GM04503 (cell line): ENCODE data around the gene MMRN2.
A peak's percentile ranks its signal among the peaks of the same experiment; 100 is the strongest.
"Not testable (repeated sequence)": the region's sequence is repeated elsewhere in the genome, so short reads cannot be mapped to it uniquely, and the experiment has no call there.

Source experiments
- DNase-seq: peaks from one replicate; pipeline ENCODE4 v3.0.0-alpha.2; 2012; ENCODE audit warnings: low read depth

The MMRN2 gene

GRCh38 chr10:86941991-86942421, 15.4 kb downstream of the MMRN2 start:
- DNase-seq = no peak

DNA sequence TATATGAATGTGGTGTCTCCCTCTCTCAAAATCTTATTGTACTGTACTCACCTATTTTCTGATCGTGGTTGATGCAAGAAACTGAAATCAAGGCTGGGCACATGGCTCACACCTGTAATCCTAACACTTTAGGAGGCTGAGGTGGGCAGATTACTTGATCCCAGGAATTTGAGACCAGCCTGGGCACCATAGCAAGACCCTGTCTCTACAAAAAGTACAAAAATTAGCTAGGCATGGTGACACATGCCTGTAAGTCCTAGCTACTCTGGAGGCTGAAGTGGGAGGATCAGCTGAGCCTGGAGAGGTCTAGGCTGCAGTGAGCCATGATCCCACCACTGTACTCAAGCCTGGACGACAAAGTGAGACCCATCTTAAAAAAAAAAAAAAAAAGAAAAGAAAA, 16.0 kb downstream of the MMRN2 start:
- DNase-seq = no peak

- no peak for DNase-seq
Observed at GRCh38 chr10:86940677-86941076, 16.7 kb downstream of the MMRN2 start.

GRCh38 chr10:86940076-86940475, 17.3 kb downstream of the MMRN2 start:
- not testable (repeated sequence) for DNase-seq

GRCh38 chr10:86938260-86938659, 19.2 kb downstream of the MMRN2 start:
- no peak for DNase-seq

- DNase-seq = no peak
Observed at GRCh38 chr10:86937502-86938154, 19.8 kb downstream of the MMRN2 start.

DNA sequence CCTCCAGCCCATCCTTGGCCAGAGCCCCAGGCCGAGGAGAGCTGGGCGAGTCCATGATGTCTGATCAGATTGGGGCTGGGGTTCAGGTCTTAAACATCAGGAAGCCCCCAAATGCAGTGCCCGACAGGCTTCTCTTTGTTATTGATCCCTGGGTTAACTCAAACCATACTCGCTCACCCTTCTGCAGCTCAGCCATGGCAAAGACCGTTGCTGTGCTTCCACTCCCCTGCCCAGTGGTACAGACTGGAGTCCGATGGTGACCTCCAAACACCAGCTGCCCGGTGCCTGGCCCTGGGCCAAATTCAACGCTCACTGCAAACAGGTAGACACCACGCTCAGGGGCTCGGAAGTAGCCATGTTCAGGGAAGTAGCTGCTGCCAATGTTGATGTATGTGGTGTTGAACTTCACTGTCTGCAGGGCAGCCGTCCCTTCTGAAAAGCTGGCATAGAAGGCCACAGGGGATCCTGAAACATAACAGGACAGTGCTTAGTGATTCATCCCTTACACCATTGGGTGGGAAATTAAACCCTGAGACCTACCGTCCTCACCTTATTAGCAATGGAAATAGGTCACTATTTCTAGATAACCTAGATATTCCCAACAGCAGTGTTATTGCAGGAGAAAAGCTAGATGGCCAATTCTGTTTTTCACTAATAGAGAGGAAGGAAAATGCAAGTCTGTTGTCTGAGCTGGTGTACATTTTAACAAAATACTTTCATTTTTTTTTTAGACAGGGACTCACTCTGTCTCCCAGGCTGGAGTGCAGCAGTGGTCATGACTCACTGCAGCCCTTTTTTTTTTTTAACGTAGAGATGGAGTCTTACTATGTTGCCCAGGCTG, 20.5 kb downstream of the MMRN2 start:
- DNase-seq = no peak

DNA sequence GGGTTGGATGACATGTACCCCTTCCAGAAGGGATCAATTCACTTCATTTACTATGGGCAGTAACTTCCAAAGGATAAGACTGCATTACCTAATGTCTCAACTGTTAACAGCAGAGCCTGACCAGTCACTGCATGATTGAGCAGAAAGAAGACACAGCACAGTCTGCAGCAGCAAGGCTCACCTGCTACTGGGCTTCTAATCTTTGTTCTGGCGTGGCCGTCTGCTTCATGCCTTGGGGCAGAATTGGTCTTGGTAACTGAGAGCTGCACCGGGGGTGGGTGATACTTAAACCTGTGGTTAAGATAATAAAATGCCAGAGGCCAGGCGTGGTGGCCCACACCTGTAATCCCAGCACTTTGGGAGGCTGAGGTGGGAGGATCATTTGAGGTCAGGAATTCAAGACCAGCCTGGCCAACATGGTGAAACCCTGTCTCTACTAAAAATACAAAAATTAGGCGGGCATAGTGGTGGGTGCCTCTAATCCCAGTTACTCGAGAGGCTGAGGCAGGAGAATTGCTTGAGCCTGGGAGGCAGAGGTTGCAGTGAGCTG, 23.2 kb downstream of the MMRN2 start:
- DNase-seq = not testable (repeated sequence)

DNA sequence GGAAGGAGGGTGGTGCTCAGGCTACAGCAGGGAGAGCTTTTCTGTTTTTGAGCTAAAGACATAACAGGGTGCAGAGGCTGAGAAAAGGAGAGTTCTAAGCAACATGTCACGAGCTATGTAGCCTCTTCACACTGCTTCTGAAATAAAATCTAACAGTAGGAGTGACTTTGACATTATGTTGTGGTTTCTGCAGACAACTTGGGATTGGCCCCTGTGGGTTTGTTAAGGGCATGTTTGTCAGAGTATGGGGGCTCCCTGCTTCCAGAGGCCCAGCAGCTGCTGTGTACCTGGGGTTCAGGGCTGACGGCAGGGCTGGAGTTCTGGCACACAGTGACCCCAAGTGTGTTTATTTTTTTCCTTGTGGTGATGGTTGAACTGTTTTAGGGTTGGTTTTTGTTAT, 24.7 kb downstream of the MMRN2 start:
- DNase-seq = no peak

DNA sequence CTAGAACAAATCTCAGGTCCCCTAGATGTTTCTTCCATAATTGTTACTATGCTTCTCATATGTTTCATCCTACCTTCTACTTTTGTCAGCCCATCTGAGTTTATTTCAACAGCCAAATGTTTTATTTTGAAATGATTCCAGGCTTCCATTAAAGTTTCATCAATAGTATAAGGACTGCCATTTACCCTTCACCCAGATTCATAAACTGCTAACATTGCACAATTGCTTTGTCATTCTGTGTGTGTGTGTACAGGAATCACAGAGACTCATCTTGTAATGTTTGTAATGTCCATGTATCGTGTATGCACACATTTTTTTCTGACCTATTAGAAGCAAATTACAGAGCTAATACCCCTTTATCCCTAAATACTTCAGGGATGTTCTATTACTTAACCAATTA, 25.5 kb downstream of the MMRN2 start:
- peak; percentile 46 for DNase-seq

DNA sequence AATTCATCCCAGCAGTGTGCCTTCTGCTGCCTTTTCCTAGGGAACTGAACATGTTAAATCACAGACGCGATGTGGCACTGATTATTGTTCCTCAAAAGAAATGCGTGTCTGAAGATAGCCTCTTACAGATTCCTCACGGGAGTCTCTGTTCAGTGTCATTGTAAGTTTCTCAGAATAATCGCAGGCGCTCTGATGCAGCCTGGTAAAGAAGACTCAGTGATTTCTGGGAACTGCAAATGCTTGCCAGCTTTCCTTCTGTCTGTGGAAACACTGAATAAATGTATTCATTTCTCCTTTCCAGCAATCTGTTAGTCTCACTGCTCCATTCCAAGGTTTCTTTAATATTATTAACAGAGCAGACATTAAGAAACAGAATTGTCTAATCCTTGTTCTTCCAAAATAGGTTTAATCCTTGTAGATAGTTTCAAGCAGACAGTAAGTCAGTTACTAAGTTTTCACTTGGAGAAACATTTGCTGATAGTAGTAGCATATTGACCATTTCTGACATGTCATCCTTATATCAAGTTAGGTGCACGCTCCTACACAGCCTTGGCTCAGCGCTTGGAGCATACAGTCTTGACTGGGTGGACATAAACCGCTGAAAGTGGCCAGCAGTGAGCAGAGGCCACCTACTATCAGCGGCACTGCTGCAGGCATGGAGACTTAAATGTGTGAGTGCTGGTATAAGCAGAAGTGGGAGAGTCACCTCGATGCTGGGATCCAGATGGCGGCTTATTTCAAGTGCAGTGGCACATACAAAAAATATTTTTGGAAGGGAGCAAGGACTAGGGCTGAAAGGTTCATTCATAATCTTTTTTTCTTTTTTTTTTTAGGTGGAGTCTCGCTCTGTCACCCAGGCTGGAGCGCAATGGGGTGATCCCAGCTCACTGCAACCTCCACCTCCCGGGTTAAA, 27.7 kb downstream of the MMRN2 start:
- no peak for DNase-seq

DNA sequence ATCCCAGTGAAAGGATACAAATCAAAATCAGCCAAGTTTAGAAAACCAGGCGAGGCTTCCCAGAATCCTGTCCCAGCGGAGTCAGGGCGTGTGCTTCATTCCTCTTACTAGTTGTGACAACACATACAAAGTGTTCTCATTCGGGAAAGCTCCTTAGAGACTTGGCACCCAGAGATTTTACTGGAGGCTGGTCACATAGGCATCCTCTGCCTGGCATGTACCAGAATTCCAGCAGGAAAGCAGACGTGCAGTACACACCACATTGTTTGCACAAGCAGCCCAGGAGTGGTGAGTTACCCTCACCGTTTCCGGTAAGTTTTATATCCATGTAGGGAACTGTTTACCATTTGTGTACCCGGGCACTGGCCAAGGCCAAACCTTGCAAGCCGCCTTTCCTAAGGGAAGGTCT, 34.9 kb downstream of the MMRN2 start:
- DNase-seq = no peak

DNA sequence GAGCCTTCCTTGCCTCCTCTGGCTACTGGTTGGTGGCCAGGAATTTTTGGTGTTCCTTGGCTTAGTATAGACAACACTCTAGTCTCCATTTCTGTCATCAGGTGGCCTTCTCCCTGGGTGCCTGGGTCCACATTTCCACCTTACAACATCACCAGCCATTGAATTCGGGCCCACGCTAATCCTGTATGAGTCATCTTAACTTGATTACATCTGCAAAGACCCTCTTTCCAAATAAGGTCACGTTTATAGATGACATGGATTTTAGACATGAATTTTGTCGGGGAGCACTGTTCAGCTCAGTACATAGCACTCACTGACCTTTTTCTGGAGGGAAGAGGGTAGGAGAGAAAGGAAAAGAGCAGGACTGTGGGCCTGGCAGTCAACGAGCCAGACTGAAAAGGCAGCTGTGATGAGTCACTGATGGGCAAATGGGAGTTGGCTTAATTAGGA, 39.4 kb downstream of the MMRN2 start:
- DNase-seq = no peak

DNA sequence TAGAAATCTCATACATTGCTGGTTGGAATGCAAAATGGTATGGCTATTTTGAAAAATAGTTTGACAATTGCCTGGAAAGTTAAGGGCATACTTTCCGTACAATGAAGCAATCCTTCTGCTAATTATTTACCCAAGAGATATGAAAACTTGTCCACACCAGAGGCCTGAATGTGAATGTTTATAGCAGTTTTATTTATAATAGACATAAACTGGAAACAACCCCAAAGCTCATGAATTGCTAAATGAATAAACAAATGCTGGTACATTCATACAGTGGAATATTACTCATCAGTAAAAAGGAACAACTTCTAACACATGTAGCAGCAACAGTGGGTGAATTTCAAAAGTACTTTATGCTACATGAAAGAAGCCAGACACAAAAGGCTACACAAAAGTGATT, 42.7 kb downstream of the MMRN2 start:
- no peak for DNase-seq

GRCh38 chr10:86905429-86905828, 52.0 kb downstream of the MMRN2 start:
- no peak for DNase-seq

- DNase-seq = no peak
Observed at GRCh38 chr10:86904600-86904999, 52.8 kb downstream of the MMRN2 start.

- DNase-seq = peak; percentile 31
Observed at GRCh38 chr10:86900955-86901354, 56.5 kb downstream of the MMRN2 start.

- no peak for DNase-seq
Observed at GRCh38 chr10:86899670-86900276, 57.6 kb downstream of the MMRN2 start.

DNA sequence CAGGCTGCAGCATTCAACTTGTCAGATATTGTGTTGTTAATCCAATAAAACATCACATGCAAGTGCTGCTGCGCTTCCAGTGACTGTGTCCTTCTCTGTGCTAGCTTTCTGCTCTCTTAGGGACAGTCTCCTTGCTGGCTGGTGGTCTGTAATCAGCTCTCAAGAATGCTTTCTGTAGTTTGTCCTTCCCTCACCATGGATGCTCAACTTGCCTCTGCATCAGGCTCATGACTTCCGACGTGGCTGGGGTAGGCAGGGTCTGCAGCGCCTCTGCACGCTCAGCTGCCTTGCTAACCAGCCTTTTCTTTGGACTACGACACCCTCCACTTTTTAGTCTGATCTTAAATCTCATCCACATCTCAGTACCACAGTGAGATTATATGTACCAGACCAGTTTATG, 58.3 kb downstream of the MMRN2 start:
- DNase-seq = no peak

GRCh38 chr10:86898511-86898910, 58.9 kb downstream of the MMRN2 start:
- no peak for DNase-seq

GRCh38 chr10:86889997-86890396, 67.4 kb downstream of the MMRN2 start:
- DNase-seq = no peak
